ENCODE data around the gene CADM1.
A peak's percentile ranks its signal among the peaks of the same experiment; 100 is the strongest.

The CADM1 gene

GRCh38 chr11:115238791-115239190 is 265.4 kb downstream of the CADM1 start:
- no peaks in the 10 kb centered on the region for H3K36me3 ChIP-seq (ENCODE audit: low read depth)
- no peaks in the 10 kb centered on the region for H3K4me1 ChIP-seq (ENCODE audit: insufficient read depth, poor library complexity, severe bottlenecking)
- no peak overlapping the region for H3K4me3 ChIP-seq (ENCODE audit: severe bottlenecking)
- H3K27me3 ChIP-seq (ENCODE audit: insufficient read depth, poor library complexity, severe bottlenecking): no peaks in the 10 kb centered on the region
- no peak overlapping the region for H3K27ac ChIP-seq (ENCODE audit: poor library complexity, severe bottlenecking)
- peak; percentile 21 for TF ChIP-seq CTCF (IDR thresholded peaks at IDR 0.05; ENCODE audit: poor library complexity, severe bottlenecking)
- no peaks in the 10 kb centered on the region for H3K9me3 ChIP-seq (ENCODE audit: severe bottlenecking)
- DNase-seq (ENCODE audit: low spot score) (no peak), ATAC-seq (ENCODE audit: low read depth) (no peak)

GRCh38 chr11:115238086-115238485 is 266.1 kb downstream of the CADM1 start:
- no peak for TF ChIP-seq CTCF (IDR thresholded peaks at IDR 0.05; ENCODE audit: poor library complexity, severe bottlenecking)
- Histone ChIP-seq H3K4me1 (ENCODE audit: insufficient read depth, poor library complexity, severe bottlenecking) (no peaks in the 10 kb centered on the region), H3K36me3 (ENCODE audit: low read depth) (no peaks in the 10 kb centered on the region), H3K4me3 (ENCODE audit: severe bottlenecking) (no peak overlapping the region), H3K9me3 (ENCODE audit: severe bottlenecking) (no peaks in the 10 kb centered on the region), H3K27me3 (ENCODE audit: insufficient read depth, poor library complexity, severe bottlenecking) (no peaks in the 10 kb centered on the region), H3K27ac (ENCODE audit: poor library complexity, severe bottlenecking) (no peak overlapping the region)
- ATAC-seq (ENCODE audit: low read depth): no peak
- no peak for DNase-seq (ENCODE audit: low spot score)

- no peaks in the 10 kb centered on the region for H3K9me3 ChIP-seq (ENCODE audit: severe bottlenecking)
- no peaks in the 10 kb centered on the region for H3K4me1 ChIP-seq (ENCODE audit: insufficient read depth, poor library complexity, severe bottlenecking)
- no peaks in the 10 kb centered on the region for H3K27me3 ChIP-seq (ENCODE audit: insufficient read depth, poor library complexity, severe bottlenecking)
- no peak for TF ChIP-seq CTCF (IDR thresholded peaks at IDR 0.05; ENCODE audit: poor library complexity, severe bottlenecking)
- H3K4me3 ChIP-seq (ENCODE audit: severe bottlenecking): no peak overlapping the region
- ATAC-seq (ENCODE audit: low read depth) (no peak), DNase-seq (ENCODE audit: low spot score) (no peak)
- H3K27ac ChIP-seq (ENCODE audit: poor library complexity, severe bottlenecking): no peak overlapping the region
- no peaks in the 10 kb centered on the region for H3K36me3 ChIP-seq (ENCODE audit: low read depth)
Observed at GRCh38 chr11:115237578-115237977, 266.6 kb downstream of the CADM1 start.

GRCh38 chr11:115234794-115235193 is 269.4 kb downstream of the CADM1 start:
- DNase-seq (ENCODE audit: low spot score) (no peak), ATAC-seq (ENCODE audit: low read depth) (no peak)
- Histone ChIP-seq H3K4me1 (ENCODE audit: insufficient read depth, poor library complexity, severe bottlenecking) (no peaks in the 10 kb centered on the region), H3K9me3 (ENCODE audit: severe bottlenecking) (no peaks in the 10 kb centered on the region), H3K27ac (ENCODE audit: poor library complexity, severe bottlenecking) (no peak overlapping the region), H3K36me3 (ENCODE audit: low read depth) (no peaks in the 10 kb centered on the region), H3K27me3 (ENCODE audit: insufficient read depth, poor library complexity, severe bottlenecking) (no peaks in the 10 kb centered on the region), H3K4me3 (ENCODE audit: severe bottlenecking) (no peak overlapping the region)
- TF ChIP-seq CTCF (IDR thresholded peaks at IDR 0.05; ENCODE audit: poor library complexity, severe bottlenecking): no peak

- Histone ChIP-seq H3K27ac (ENCODE audit: poor library complexity, severe bottlenecking) (peak overlapping the region; percentile 33), H3K27me3 (ENCODE audit: insufficient read depth, poor library complexity, severe bottlenecking) (no peaks in the 10 kb centered on the region), H3K4me1 (ENCODE audit: insufficient read depth, poor library complexity, severe bottlenecking) (peaks cover 12% of the 10 kb centered on the region)
Observed at GRCh38 chr11:115226556-115226955, 277.7 kb downstream of the CADM1 start.

More at GRCh38 chr11:115226556-115226955, 277.7 kb downstream of the CADM1 start:
- Histone ChIP-seq H3K9me3 (ENCODE audit: severe bottlenecking) (no peaks in the 10 kb centered on the region), H3K36me3 (ENCODE audit: low read depth) (no peaks in the 10 kb centered on the region), H3K4me3 (ENCODE audit: severe bottlenecking) (no peak overlapping the region)
- ATAC-seq (ENCODE audit: low read depth): peak; percentile 85
- no peak for DNase-seq (ENCODE audit: low spot score)
- no peak for TF ChIP-seq CTCF (IDR thresholded peaks at IDR 0.05; ENCODE audit: poor library complexity, severe bottlenecking)

All from RWPE2 (cell line).